ENCODE data around the gene MOCS3.

Gene MOCS3, protein sequence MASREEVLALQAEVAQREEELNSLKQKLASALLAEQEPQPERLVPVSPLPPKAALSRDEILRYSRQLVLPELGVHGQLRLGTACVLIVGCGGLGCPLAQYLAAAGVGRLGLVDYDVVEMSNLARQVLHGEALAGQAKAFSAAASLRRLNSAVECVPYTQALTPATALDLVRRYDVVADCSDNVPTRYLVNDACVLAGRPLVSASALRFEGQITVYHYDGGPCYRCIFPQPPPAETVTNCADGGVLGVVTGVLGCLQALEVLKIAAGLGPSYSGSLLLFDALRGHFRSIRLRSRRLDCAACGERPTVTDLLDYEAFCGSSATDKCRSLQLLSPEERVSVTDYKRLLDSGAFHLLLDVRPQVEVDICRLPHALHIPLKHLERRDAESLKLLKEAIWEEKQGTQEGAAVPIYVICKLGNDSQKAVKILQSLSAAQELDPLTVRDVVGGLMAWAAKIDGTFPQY

DNA sequence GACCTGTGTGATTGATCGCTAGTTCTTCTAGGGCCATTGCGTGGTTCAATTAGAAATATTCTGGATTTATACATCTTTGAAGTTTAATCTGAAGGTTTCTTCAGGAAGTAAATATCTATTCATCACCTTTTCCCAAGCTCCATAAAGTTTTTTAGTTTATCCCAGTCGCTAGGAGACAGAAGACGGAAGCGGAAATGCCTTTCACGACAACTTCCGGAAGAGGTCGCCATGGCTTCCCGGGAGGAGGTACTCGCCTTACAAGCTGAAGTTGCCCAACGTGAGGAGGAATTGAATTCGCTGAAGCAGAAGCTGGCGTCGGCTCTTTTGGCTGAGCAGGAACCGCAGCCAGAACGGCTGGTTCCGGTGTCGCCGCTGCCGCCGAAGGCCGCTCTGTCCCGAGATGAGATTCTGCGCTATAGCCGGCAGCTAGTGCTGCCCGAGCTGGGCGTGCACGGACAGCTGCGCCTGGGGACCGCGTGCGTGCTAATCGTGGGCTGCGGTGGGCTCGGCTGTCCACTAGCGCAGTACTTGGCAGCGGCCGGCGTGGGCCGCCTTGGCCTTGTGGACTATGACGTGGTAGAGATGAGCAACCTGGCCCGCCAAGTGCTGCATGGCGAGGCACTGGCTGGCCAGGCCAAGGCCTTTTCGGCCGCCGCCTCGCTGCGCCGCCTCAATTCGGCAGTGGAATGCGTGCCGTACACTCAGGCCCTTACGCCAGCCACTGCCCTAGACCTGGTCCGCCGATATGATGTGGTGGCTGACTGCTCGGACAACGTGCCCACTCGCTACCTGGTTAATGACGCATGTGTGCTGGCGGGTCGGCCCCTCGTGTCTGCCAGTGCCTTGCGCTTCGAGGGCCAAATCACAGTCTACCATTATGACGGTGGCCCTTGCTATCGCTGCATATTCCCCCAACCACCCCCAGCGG is at the start of gene MOCS3:
Gene MOCS3, plus strand, starts transcription at position 204 of the 928 bp plus-strand sequence. Its CDS starts 25 bp downstream, at position 229.
- DNase-seq, result peak; percentile 79

DNA sequence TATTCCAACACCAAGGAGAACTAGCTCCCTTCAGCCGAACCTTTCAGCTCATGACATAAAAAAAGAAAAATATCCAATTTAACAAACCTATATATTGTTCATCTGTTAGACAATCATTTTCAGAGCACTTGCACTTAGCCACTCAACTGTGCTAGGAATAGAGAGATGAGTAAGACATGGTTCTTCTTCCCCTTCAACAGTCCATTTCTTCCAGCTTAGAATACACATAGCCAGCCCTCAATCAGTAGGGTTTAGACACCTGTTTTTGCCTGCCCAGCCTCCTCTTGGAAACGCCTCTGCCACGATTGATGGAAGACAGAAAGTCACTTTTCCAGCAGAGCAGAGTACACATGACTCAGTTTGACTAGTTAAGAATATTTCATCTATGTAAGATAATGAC is 49.2 kb upstream of the MOCS3 start:
- no peak for DNase-seq

DNA sequence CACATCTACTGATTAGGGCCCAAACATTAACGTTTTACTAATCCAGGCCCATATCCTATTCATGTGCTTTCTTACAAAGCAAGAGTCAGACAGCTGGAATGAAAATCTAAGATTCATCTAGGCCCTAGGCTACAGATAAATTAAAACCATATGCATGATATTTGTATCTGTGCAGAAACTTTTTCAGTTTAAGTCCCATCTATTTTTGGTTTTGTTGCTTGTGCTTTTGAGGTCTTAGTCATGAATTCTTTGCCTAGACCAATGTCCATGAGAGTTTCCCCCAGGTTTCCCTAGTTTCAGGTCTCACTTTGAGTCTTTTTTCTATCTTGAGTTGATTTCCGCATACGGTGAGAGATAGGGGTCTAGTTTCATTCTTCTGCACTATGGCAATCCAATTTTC is 47.6 kb upstream of the MOCS3 start:
- no peak for DNase-seq

DNA sequence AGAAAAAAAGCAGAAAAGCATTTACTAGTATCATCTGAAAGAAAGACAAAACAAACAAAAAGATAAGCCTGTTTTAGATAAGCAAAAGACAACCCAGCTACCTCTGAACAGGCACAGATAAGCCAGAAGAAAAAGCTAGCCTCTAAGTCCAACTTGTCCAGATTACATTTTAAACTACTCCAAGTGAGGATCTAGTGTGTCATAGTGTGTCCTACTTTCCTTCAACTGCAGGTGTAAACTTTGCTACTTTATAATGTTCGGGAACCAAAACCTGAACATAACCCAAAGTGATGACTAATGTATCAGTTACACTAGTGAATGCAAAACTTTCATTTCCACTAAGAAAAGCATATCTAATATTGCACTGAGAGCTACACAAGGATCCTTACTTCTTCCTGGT is 46.9 kb upstream of the MOCS3 start:
- no peak for DNase-seq

DNA sequence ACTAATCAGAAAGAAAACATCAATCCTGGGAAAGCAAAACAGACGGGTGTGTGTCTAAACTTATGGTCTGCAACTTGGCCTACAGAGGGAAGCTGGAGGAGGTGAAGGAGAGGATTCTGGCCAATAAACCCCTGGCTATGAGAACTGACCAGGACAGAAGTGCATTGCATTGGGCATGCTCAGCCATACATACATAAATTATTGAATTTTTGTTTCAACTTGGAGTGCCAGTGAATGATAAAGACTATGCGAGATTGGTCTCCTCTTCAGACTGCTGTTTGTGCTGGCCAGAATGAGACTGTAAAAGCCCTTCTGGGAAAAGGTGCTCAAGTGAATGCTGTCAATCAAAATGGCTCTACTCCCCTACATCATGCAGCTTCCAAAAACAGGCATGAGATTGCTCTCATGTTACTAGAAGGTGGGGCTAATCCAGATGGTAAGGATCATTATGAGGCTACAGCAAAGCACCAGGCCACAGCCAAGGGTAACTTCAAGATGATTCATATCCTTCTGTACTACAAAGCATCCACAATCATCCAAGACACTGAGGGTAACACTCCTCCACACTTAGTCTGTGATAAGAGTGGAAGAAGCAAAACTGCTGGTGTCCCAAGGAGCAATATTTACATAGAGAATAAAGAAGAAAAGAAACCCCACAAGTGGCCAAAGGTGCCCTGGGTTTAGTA is 44.8 kb upstream of the MOCS3 start:
- DNase-seq, result no peak

DNA sequence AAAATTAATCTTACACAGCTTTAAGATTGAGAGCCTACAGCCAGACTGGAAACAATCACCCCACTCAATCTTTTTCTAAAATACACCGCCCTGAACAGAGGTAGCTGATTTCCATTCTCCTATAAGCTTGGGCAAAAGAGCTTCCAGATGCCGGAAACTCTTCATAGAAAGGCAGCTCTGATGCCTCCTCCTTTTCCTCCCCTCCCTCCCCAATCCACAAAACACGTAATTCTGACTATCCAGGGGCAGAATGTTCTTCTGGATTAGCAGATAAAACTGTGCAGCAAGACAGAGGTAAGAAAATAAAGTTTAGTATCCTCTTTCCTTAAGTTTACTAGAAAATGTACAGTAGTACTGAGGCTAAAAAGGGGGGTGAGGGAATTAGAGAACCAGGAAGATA is 43.2 kb upstream of the MOCS3 start:
- no peak for DNase-seq

DNA sequence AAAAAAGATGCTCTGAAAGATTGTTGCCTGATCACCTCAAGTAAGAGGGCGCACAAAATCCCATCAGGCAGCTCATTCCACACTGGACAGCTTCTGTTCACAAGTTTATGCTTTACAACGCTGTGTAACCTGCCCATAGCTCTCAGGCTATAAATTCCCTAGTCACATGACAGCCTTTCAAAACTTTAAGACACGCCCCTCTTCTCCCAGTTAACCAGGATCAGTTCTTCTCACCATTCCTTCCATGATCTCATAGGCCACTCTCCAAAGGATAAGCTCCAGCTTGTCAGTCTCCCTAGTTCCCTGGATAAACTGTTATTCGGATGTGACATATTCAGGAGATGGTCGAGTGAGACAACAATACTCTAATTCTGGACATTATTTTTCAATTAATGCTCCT is 42.4 kb upstream of the MOCS3 start:
- DNase-seq, result no peak

DNA sequence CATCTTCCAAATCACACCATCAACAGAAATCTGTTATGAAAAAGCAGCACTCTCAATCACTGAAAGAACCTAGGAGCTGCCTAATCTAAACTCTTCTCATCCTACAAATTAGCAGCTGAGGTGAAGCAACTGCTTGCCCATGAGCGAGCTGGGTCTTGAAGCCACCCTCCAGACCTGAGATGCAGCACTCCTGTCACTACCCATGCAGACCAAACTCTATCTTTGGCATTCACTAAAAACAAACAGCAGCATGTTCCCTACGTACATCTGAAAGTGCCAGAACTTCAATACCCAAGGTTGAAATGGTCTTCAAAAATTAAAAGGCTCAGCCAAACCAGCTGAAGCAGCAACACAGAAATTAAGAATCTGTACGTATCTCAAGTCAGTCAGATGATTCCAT is 41.7 kb upstream of the MOCS3 start:
- no peak for DNase-seq

DNA sequence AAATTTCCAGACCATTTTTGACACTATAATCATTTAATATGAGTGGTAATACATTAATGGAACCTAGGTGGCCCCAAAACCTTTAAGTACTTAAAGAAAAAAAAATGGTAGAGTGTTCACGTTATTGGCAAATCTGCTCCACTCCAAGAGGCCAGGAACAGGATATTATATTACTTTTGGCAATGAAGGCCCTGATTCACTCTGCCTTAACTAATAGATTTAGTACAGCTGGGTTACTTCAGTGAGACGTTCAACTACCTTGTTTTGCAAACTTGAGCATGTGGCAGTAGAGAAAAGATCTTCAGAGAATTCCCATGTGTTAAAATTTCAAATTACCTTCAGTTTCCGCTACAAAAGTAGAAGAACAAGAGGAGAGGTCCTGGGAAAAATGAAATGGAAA is 40.2 kb upstream of the MOCS3 start:
- DNase-seq, result no peak

DNA sequence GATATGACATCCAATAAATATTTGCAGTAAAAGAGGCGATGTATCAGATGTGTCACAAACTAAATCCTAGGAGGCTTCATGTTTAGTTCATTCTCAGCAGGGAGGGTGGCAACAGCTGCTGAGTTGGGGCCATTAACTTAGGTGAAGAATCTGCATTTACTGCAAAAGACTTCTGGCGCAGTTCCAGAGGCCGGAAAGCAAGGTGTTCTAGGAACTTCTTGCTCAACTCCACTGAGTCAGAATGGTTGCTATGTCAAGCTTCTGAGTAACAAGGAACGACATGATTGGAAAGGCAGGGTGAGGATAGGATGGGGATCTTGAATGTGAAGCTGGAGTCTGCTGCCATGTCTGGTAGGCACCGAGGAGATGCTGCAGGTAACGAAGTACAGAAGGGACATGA is 39.1 kb upstream of the MOCS3 start:
- no peak for DNase-seq

DNA sequence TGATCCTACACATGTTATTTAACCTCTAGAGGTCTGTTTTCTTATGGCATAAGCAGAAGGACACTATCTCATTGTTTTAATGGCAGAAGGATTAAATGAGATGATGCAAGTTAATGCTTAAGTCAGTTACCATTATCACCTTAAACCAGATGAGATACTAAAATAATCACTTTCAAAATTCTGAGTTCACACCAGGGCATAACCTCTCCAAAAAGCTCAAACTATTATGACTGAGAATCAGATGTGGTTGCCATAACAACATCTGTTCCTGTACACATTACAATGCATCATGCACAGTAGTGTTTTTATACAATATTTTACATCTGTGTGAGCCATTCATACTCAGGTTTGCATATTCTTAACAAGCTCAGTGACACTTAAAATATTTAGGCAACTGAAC is 37.6 kb upstream of the MOCS3 start:
- DNase-seq, result no peak

DNA sequence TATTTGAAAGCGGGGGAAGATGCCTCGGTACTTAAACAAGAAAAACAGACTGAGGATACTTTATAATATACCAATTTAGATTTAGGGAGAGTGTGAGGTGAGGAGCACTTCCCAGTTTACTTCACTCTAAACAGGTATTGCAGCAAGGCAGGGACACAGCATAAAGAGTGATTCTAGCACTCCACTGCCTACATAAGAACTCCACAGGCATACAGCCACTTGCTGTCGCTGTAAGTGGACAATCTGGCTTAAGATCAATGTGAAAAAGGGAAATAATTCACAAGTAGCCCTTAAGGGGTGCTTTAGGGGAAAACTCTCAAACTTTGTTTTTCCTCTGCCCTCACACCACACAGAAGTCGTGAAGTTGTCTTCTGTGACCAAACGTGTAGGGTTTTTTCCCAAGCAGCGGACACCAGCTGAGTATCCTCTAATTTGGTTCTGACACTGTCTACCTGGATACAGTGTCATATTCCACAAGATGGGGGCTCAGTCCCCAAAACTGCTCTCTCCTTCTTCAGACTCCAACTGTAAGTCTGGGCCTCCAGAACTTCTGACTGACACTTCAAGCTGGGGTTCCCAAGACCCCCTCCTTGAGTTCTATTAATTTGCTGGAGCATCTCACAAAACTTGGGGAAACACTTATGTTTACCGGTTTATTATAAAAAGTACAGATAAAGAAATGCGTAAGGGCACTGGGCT is 36.7 kb upstream of the MOCS3 start:
- DNase-seq, result no peak

DNA sequence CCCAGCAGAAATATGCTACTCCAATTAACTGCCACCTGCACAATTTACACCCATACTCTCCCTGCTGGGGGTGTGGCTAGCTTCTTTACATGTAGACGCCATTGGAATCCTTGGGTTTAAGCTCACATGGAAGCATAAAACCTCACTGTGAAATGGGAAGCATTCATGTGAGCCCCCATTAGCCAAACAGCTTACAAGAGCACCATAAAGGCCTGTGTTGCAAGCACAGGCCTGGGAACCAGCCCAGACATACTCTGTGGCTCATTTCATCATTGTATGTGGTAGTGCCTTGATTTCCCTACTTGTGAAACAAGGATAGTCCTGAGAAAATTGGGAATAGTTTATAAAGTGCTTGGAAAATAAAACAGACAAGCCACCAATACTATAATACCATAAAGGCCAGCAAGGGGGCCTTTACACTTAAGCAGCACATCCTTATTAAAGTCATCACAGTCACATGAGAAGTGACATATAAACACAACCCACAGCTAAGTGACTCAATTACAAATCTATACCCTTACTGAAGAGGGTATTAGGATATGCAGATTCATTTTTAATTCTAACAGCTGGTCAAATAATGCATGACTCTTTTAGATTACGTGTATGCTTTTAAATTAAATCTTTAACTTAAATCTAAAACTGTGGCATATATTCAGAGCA is 34.2 kb upstream of the MOCS3 start:
- no peak for DNase-seq

DNA sequence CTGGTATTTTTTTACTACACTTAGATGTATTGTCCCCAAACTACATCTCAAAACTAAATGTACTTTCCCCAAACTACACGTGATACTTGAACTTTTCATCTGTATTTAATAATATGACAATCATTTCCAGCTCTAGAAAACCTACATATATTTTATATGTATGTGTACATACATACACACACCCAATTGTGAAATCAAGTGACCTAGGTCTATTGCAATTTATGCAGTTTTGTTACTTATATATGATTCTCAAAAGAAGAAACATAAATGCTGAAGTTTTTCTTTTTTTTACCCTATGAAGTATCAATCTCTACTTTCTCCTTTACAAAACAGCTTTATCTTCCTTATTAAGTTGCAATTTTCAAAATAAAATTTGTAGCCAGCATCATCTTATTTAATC is 32.1 kb upstream of the MOCS3 start:
- DNase-seq, result no peak

DNA sequence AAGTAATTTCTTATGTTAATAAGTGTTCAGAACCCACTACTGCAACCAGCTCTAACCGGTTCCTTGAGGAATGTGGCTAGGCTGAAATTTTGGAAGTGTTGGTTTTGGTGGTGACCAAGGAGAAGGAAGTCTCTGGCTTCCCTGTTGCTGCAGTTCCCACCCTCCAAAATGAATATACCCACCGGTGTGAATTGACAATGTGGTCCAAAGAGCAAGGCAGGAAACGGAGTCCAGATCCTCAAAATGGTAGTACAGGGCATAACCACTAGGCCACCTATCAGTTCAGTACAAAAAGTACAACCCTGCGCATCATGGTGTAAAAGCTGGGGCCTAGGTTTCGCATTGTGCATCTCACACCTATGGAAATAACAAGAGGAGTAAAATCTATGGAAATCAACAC is 30.1 kb upstream of the MOCS3 start:
- no peak for DNase-seq

DNA sequence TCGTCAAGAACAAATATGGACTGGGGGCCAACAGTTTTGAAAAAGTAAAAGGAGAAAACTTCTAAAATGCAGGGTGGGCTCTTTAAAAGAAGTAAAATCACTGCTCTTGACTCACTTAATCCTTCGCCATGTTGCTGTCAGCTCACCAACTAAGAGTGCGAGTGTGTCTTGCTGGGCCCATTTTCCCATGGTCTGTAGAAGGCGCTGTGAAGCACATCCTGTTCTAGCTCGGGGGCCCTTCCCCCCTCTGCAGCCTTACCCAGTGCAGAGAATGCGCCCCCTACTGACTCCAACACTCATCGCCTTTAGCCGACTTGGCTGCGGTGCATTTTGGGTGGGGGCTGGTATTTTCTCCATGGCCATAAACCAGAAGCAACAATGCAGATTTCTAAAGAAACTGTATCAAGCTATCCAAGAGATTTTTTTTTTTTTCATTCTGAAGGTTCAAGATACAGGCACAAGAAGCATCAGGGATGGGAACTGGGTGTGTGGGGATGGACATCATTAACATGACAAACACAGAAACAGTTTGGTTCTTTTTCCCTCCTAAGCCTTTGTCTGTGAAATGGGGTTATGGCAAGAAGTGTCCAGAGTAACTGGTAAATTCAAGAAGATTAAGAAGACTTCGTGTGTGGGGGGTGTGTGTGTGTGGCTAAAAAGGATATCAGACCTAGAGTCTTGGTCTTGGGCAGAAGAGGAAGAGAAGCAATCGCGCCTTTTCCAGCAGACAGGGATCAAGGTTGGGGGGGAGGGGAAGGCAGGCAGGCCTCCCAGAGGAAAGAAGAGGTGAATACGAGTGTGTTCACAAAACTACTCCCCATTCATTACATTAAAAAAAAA is 29.1 kb upstream of the MOCS3 start:
- DNase-seq, result peak; percentile 89

DNA sequence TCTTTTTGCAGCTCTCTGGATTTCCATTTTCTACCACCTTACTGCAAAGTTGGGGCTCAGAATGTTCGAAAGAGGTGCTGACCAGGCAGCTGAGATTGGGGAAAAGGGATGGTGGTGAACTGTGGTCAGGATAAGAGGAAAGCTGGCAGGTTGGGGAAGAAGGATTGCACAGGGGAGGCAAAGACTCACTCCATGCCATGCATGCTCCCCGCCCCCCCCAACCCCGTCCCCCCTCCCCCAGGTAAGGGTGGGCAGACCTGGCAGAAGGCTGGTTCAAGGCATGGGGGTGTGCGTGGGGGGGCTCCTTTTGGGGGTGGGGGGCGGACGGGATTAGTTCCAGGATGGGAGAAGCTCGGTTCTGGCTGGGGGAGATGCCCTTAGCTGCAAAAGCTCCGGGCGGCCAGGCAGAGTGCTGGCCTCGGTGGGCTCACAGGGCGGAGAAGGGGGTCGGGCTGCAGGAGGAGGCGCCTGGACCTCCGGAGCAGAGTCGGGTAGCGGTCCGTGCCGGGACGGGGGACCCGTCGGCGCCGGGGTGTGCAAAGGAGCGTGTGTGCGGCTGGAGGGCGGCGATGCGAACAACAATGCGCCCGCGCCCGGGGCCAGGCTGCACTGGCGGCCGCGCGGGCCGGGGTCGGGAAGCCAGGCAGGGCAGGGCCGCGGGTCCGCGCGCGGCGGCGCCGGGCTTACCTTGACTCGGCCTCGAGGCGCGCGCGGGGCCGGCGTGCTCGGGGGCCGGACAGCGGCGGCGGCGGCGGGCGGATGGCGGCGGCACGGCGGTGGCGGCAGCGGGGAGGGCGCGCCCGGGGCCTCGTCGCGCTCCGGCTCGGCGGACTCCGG is 28.3 kb upstream of the MOCS3 start:
- DNase-seq, result peak; percentile 41

DNA sequence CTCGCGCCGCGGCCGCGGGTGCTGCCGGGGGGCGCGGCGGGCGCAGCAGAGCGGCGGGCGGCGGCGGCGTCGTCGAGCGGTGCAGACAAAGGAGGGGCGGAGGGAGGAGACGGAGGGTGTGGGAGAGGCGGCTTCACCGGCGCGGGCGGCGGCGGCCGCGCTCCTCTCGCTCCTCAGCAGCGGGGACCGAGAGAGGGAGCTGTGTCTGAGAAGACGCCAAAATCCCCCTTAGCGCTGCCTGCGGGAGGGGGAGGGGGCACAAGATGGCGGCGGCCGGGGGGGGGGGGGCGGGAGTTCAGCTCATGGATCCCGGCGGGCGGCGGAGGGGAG is 27.7 kb upstream of the MOCS3 start:
- no peak for DNase-seq

DNA sequence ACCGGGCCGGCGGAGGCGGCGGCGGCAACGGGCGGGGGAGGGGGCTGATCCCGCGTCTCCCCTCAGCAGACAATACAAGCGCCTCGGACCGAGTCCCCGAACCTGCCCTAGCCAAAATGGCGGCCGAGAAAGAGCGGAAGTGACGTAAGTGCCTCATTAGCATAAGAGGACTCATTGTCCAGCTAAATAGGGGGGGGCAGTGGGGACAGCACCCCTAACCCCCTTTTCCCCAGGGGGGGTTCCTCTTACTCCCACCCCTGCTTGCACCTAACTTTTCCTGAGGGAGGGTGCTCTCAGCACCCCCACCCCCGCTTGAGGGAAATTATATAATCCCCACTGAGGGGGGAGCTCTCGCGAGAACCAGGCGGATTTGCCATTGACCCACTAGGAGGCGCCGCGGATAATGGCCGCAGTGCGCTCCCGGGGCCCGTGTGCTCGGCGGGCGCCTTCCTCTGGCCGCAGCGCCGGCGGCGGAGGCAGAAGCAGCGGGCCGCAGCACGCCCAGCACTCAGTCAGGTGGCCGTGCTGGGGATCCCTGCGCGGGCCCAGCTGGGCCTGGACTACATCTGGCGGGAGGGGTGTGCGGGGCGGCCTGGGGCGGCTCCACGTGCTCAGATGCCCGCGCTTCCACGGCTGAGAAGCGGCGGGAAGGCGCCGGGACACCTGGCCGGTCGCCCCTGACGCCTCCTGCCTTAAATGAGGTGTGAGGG is 27.2 kb upstream of the MOCS3 start, which contains the start of gene ADNP:
Gene ADNP, minus strand, starts transcription at position 132 of the 710 bp plus-strand sequence. CDS start 27,441 bp downstream, outside the sequence.
- peak; percentile 88 for DNase-seq

All from activated CD8-positive, alpha-beta memory T cell treated with anti-CD3 and anti-CD28 coated beads, Interleukin-2, amount 50 U/mL, for 4 hours (primary cell).